ENCODE measurements around the gene SULT4A1.
A peak's percentile ranks its signal among the peaks of the same experiment; 100 is the strongest.

Gene SULT4A1

GRCh38 chr22:43818981-43819380 is 43.3 kb downstream of the SULT4A1 start:
- no peaks in the 10 kb centered on the region for H3K27me3 ChIP-seq (ENCODE audit: control insufficient read depth, insufficient read depth, low read length)
- H3K27ac ChIP-seq = no peak overlapping the region
- TF ChIP-seq, protein P1, sequence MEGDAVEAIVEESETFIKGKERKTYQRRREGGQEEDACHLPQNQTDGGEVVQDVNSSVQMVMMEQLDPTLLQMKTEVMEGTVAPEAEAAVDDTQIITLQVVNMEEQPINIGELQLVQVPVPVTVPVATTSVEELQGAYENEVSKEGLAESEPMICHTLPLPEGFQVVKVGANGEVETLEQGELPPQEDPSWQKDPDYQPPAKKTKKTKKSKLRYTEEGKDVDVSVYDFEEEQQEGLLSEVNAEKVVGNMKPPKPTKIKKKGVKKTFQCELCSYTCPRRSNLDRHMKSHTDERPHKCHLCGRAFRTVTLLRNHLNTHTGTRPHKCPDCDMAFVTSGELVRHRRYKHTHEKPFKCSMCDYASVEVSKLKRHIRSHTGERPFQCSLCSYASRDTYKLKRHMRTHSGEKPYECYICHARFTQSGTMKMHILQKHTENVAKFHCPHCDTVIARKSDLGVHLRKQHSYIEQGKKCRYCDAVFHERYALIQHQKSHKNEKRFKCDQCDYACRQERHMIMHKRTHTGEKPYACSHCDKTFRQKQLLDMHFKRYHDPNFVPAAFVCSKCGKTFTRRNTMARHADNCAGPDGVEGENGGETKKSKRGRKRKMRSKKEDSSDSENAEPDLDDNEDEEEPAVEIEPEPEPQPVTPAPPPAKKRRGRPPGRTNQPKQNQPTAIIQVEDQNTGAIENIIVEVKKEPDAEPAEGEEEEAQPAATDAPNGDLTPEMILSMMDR (IDR thresholded peaks at IDR 0.05) = no peak
- no peak overlapping the region for H2AFZ ChIP-seq
- H3K4me3 ChIP-seq (ENCODE audit: low read depth, low read length) = no peak overlapping the region
- H3K4me2 ChIP-seq (ENCODE audit: low read length) = no peak overlapping the region
- H3K36me3 ChIP-seq (ENCODE audit: control insufficient read depth, insufficient read depth, low read length) = no peaks in the 10 kb centered on the region
- H3K79me2 ChIP-seq = no peaks in the 10 kb centered on the region
- no peaks in the 10 kb centered on the region for H3K9me3 ChIP-seq (ENCODE audit: control insufficient read depth, low read length)
- H3K9ac ChIP-seq = no peak overlapping the region
- no peaks in the 10 kb centered on the region for H3K4me1 ChIP-seq

- no peaks in the 10 kb centered on the region for H3K79me2 ChIP-seq
- H3K4me1 ChIP-seq = peaks cover 5% of the 10 kb centered on the region
- no peaks in the 10 kb centered on the region for H3K27me3 ChIP-seq (ENCODE audit: control insufficient read depth, insufficient read depth, low read length)
- no peak overlapping the region for H3K4me2 ChIP-seq (ENCODE audit: low read length)
- H3K36me3 ChIP-seq (ENCODE audit: control insufficient read depth, insufficient read depth, low read length) = no peaks in the 10 kb centered on the region
- H3K4me3 ChIP-seq (ENCODE audit: low read depth, low read length) = no peak overlapping the region
- H3K9ac ChIP-seq = no peak overlapping the region
- H2AFZ ChIP-seq = no peak overlapping the region
- TF ChIP-seq, protein P1 (IDR thresholded peaks at IDR 0.05) = no peak
- no peaks in the 10 kb centered on the region for H3K9me3 ChIP-seq (ENCODE audit: control insufficient read depth, low read length)
- no peak overlapping the region for H3K27ac ChIP-seq
Observed at GRCh38 chr22:43817402-43817801, 44.9 kb downstream of the SULT4A1 start.

DNA sequence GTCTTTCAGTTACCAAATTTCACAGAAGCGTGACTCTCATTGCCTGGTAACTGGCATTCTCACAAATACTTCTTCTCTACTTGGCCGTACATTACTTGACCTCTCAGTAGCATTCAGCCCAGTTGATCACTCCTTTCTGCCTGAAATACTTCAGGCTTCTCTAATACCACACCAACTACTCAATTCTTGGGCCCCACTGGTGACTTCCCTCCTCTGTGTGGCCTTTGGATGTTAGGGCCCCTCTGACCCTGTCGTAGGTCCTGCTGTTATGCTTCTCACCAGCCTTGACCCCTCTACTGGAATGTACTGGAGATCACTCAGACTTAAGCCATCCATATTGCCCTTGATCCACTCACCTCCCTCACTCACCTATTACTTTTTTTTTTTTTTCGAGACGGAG is 48.0 kb downstream of the SULT4A1 start:
- H3K4me3 ChIP-seq (ENCODE audit: low read depth, low read length) = no peak overlapping the region

GRCh38 chr22:43812890-43813289 is 49.4 kb downstream of the SULT4A1 start:
- Histone ChIP-seq H3K36me3 (ENCODE audit: control insufficient read depth, insufficient read depth, low read length) (no peaks in the 10 kb centered on the region), H3K27ac (no peak overlapping the region)

More for the DNA sequence above, 48.0 kb downstream of the SULT4A1 start:
- Histone ChIP-seq H3K36me3 (ENCODE audit: control insufficient read depth, insufficient read depth, low read length) (no peaks in the 10 kb centered on the region), H3K4me2 (ENCODE audit: low read length) (no peak overlapping the region), H3K4me1 (peaks cover 5% of the 10 kb centered on the region), H3K27ac (no peak overlapping the region), H3K9me3 (ENCODE audit: control insufficient read depth, low read length) (no peaks in the 10 kb centered on the region), H3K9ac (no peak overlapping the region), H2AFZ (no peak overlapping the region), H3K79me2 (no peaks in the 10 kb centered on the region), H3K27me3 (ENCODE audit: control insufficient read depth, insufficient read depth, low read length) (no peaks in the 10 kb centered on the region)
- TF ChIP-seq, protein P1 (IDR thresholded peaks at IDR 0.05) = no peak

More at GRCh38 chr22:43812890-43813289, 49.4 kb downstream of the SULT4A1 start:
- Histone ChIP-seq H3K79me2 (no peaks in the 10 kb centered on the region), H3K9me3 (ENCODE audit: control insufficient read depth, low read length) (no peaks in the 10 kb centered on the region), H2AFZ (peak overlapping the region; percentile 92), H3K9ac (no peak overlapping the region), H3K27me3 (ENCODE audit: control insufficient read depth, insufficient read depth, low read length) (no peaks in the 10 kb centered on the region), H3K4me2 (ENCODE audit: low read length) (peak overlapping the region; percentile 80), H3K4me3 (ENCODE audit: low read depth, low read length) (peak overlapping the region; percentile 86), H3K4me1 (peaks cover 5% of the 10 kb centered on the region)
- TF ChIP-seq, protein P1 (IDR thresholded peaks at IDR 0.05) = no peak
